Hepatocyte (in vitro differentiated cells): ENCODE results near the gene BCAR1. TPM values are rescaled to one million over a fixed set of nuclear protein-coding genes. Genes with fewer than 3 reads are reported as not detected.

ENCODE experiments used
- DNase-seq: peaks from one replicate; pipeline ENCODE4 v3.0.0-alpha.2; 2016; ENCODE audit warnings: low spot score
- H2AFZ ChIP-seq: fragments of 200-600 bp; sonication (generic); 2 replicates; pipeline ENCODE4 v1.6.0; 2016; ENCODE audit warnings: antibody characterized with exemption, mild to moderate bottlenecking
- H3K27ac ChIP-seq: fragments of 200-600 bp; sonication (generic); 2 replicates; pipeline ENCODE4 v1.5.1; 2016; ENCODE audit warnings: mild to moderate bottlenecking
- H3K27me3 ChIP-seq: fragments of 200-600 bp; sonication (generic); 2 replicates; pipeline ENCODE4 v1.6.1; 2016
- H3K36me3 ChIP-seq: fragments of 200-600 bp; sonication (generic); replicated peaks from 2 replicates; pipeline ENCODE4 v1.5.1; 2016; ENCODE audit warnings: low read depth; ENCODE audit not compliant: insufficient read depth
- H3K4me1 ChIP-seq: fragments of 200-600 bp; sonication (generic); 2 replicates; pipeline ENCODE4 v1.5.1; 2016; ENCODE audit warnings: mild to moderate bottlenecking, moderate library complexity; ENCODE audit not compliant: insufficient read depth
- H3K4me2 ChIP-seq: fragments of 200-600 bp; sonication (generic); 2 replicates; pipeline ENCODE4 v1.6.0; 2016
- H3K4me3 ChIP-seq: fragments of 200-600 bp; sonication (generic); 2 replicates; pipeline ENCODE4 v1.5.1; 2016; ENCODE audit warnings: mild to moderate bottlenecking
- H3K79me2 ChIP-seq: fragments of 200-600 bp; sonication (generic); 2 replicates; pipeline ENCODE4 v1.6.0; 2017; ENCODE audit warnings: mild to moderate bottlenecking
- H3K9me2 ChIP-seq: fragments of 200-600 bp; sonication (generic); replicated peaks from 2 replicates; pipeline ENCODE4 v1.6.0; 2017; ENCODE audit warnings: mild to moderate bottlenecking; ENCODE audit not compliant: insufficient read depth
- H3K9me3 ChIP-seq: fragments of 200-600 bp; sonication (generic); 2 replicates; pipeline ENCODE4 v1.5.1; 2016; ENCODE audit warnings: low read depth, mild to moderate bottlenecking
- H4K20me1 ChIP-seq: fragments of 200-600 bp; sonication (generic); 2 replicates; pipeline ENCODE4 v1.6.0; 2016; ENCODE audit warnings: mild to moderate bottlenecking; ENCODE audit not compliant: insufficient read depth, poor library complexity, severe bottlenecking
- EZH2 ChIP-seq: fragments of 200-600 bp; sonication (generic); IDR thresholded peaks from 2 replicates; pipeline ENCODE4 v1.6.1; 2016; ENCODE audit warnings: antibody characterized with exemption, mild to moderate bottlenecking, borderline replicate concordance
- EZH2phosphoT487 ChIP-seq: fragments of 200-600 bp; sonication (generic); IDR thresholded peaks from one replicate; pipeline ENCODE4 v1.6.1; 2018; ENCODE audit warnings: antibody characterized with exemption, mild to moderate bottlenecking, low read depth, moderate library complexity; ENCODE audit not compliant: unreplicated experiment, severe bottlenecking
- WGBS: methylation state at CpG from one replicate; pipeline ENCODE4 v1.1.6; 2016; ENCODE audit warnings: low lambda C conversion rate; ENCODE audit errors: missing lambda C conversion rate; 5-methylcytosine and 5-hydroxymethylcytosine counted together
- polyA plus RNA-seq: library from polyadenylated mRNA; unstranded; fragments of >200 nt; fragmentation: Nextera tagmentation; extraction: Ambion mirVana; gene quantifications from 2 replicates; pipeline ENCODE4 v1.2.1, GENCODE V29; 2016
- total RNA-seq: library from RNA; depleted of rRNA; stranded (reverse); fragments of >200 nt; gene quantifications from 2 replicates; pipeline ENCODE4 v1.2.3, GENCODE V29; 2014
- TF ChIP-seq, protein P1 (sequence below): fragments of 200-600 bp; sonication (generic); IDR thresholded peaks from 2 replicates; pipeline ENCODE4 v1.5.1; 2016; ENCODE audit warnings: antibody characterized with exemption, mild to moderate bottlenecking; ENCODE audit not compliant: poor library complexity

BCAR1 gene
- total and polyA plus RNA-seq, 2 experiments from 2014 or later: 77.3 to 112 TPM

DNA sequence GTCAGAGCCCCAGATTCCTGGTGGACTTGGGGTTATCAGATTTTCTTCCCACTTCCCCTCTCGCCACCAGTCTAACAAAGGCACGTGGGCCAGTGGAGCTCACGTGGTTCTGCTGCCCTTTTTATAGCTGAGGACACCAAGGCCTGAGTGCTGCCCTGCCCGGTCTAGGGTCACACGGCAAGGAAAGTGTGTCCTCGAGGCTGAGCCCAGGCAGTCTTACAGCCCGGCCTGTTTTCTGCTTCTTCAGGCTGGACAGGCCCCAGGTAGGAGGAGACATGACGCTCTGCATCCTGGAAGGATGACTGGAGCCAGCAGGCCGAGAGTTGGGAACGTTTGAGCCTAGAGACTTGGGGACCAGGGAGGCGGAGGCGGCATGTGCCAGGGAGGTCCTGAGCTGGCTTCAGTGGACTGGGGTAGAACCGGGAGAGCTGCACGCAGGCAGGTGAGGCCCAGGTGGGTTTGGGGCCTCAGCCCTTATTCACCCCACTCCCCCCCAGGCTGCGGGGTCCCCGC is 29.1 kb downstream of the BCAR1 start:
- Histone ChIP-seq H3K4me3 (no peak overlapping the region), H4K20me1 (no peaks in the 10 kb centered on the region), H2AFZ (no peak overlapping the region), H3K4me2 (no peak overlapping the region), H3K27ac (no peak overlapping the region), H3K27me3 (no peaks in the 10 kb centered on the region), H3K9me2 (no peaks in the 10 kb centered on the region), H3K4me1 (no peaks in the 10 kb centered on the region), H3K36me3 (no peaks in the 10 kb centered on the region), H3K79me2 (no peaks in the 10 kb centered on the region), H3K9me3 (no peaks in the 10 kb centered on the region)
- DNase-seq: no peak
- TF ChIP-seq EZH2 (no peak), EZH2phosphoT487 (no peak)
- TF ChIP-seq, protein P1, sequence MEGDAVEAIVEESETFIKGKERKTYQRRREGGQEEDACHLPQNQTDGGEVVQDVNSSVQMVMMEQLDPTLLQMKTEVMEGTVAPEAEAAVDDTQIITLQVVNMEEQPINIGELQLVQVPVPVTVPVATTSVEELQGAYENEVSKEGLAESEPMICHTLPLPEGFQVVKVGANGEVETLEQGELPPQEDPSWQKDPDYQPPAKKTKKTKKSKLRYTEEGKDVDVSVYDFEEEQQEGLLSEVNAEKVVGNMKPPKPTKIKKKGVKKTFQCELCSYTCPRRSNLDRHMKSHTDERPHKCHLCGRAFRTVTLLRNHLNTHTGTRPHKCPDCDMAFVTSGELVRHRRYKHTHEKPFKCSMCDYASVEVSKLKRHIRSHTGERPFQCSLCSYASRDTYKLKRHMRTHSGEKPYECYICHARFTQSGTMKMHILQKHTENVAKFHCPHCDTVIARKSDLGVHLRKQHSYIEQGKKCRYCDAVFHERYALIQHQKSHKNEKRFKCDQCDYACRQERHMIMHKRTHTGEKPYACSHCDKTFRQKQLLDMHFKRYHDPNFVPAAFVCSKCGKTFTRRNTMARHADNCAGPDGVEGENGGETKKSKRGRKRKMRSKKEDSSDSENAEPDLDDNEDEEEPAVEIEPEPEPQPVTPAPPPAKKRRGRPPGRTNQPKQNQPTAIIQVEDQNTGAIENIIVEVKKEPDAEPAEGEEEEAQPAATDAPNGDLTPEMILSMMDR: no peak
- WGBS: 88% methylated on average over 15 of the region's 16 CpGs

DNA sequence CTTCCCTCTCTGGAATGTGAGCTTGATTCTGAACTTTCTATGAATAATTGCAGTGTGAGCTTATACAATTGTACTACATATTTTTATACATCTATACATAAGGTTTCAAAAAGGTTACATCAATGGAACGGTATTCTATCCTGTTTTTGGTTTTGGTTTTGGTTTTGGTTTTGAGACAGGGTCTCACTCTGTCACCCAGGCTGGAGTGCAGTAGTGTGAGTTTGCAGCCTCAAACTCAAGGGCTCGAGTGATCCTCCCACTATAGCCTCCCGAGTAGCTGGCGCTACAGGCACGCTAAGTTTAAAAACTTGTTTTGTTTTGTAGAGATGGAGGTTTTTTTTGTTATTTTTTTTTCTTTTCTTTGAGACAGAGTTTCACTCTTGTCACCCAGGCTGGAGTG is 31.6 kb downstream of the BCAR1 start:
- TF ChIP-seq EZH2phosphoT487: no peak
- Histone ChIP-seq H3K36me3 (no peaks in the 10 kb centered on the region), H3K4me3 (no peak overlapping the region), H3K79me2 (no peaks in the 10 kb centered on the region), H3K9me3 (no peaks in the 10 kb centered on the region), H2AFZ (no peak overlapping the region), H3K27ac (no peak overlapping the region), H3K4me2 (no peak overlapping the region), H4K20me1 (no peaks in the 10 kb centered on the region), H3K9me2 (no peaks in the 10 kb centered on the region), H3K27me3 (no peaks in the 10 kb centered on the region), H3K4me1 (no peaks in the 10 kb centered on the region)
- WGBS: 95% methylated on average over 5 of the region's 5 CpGs
- no peak for DNase-seq

DNA sequence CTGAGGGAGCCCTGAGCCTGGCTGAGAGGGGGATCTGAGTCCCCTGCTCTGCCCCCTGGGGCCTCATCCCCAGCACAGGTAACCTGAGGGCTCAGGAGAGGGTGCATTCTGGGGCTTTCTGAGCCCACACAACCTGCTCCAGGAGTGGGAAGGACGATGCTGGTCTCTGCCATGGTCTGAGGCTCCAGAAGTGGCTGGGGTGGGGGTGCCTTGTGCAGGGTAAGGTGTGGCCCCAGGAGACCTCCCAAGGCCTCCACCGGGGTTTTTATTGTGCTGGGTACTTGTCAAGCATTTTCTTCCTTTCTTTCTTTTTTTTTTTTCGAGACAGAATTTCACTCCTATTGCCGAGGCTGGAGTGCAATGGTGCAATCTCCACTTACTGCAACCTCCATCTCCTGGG is 32.3 kb downstream of the BCAR1 start:
- Histone ChIP-seq H3K4me3 (no peak overlapping the region), H3K4me2 (no peak overlapping the region)

DNA sequence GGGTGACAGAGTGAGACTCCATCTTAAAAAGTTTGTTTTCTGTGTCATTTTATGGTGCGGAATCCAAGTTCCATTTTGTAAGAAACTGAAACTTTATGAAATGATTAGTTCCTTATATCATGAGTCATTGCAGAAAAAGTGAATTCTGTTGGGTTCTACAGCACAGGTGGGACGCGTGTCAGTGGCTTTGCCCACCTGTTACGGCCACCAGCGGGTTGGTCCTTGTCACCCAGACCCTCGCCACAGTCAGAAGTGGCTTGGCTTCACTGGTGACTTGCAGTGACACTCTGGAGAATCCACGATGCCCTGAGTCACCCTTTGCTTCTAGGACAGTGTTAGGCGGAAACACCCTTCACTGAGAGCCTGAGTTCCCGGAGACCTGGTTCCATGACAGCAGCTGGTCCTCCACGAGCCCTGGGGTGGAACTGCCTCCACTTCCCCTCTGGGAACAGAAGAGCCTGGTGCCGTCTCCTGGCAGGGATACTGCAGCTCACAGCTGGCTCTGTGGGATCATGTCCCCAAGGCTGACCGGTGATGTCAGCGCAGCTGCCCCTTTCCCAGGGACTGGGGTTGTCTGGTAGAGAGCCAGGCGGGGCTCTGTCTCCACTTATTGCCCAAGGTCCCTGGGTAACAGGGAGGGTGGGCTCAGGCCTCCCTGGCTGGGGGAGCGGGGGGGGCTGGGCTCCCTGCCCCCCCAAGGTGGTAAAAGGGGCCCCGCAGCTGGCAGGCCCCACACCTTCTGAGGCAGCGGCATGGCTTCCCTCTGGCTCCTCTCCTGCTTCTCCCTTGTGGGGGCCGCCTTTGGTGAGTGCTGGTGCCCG is 33.0 kb downstream of the BCAR1 start, which contains the start of gene CTRB1:
Gene CTRB1, plus strand, starts transcription at position 733 of the 821 bp plus-strand sequence. Its CDS starts 20 bp downstream, at position 753.
- no peaks in the 10 kb centered on the region for H3K9me3 ChIP-seq
- no peak within 1 kb of the TSS for H3K4me3 ChIP-seq
- 91% methylated on average over 17 of the region's 19 CpGs for WGBS
- H3K9me2 ChIP-seq: no peaks in the 10 kb centered on the region
- no peaks in the 10 kb centered on the region for H3K36me3 ChIP-seq
- no peaks in the 10 kb centered on the region for H3K27me3 ChIP-seq
- no peaks in the 10 kb centered on the region for H3K4me1 ChIP-seq
- H3K79me2 ChIP-seq: no peaks in the 10 kb centered on the region
- H3K4me2 ChIP-seq: no peak within 1 kb of the TSS
- no peak within 1 kb of the TSS for H2AFZ ChIP-seq
- no peaks in the 10 kb centered on the region for H4K20me1 ChIP-seq
- TF ChIP-seq EZH2 (no peak), EZH2phosphoT487 (no peak)
- TF ChIP-seq, protein P1: no peak
- H3K27ac ChIP-seq: no peak within 1 kb of the TSS
- peak; percentile 4 for DNase-seq

More for the DNA sequence above, 32.3 kb downstream of the BCAR1 start:
- no peaks in the 10 kb centered on the region for H3K4me1 ChIP-seq
- H4K20me1 ChIP-seq: no peaks in the 10 kb centered on the region
- DNase-seq: peak; percentile 3
- H3K27me3 ChIP-seq: no peaks in the 10 kb centered on the region
- H3K36me3 ChIP-seq: no peaks in the 10 kb centered on the region
- H2AFZ ChIP-seq: no peak overlapping the region
- no peaks in the 10 kb centered on the region for H3K9me2 ChIP-seq
- 92% methylated on average over 4 of the region's 4 CpGs for WGBS
- no peak overlapping the region for H3K27ac ChIP-seq
- H3K79me2 ChIP-seq: no peaks in the 10 kb centered on the region
- no peaks in the 10 kb centered on the region for H3K9me3 ChIP-seq
- TF ChIP-seq, protein P1: no peak
- TF ChIP-seq EZH2phosphoT487 (no peak), EZH2 (no peak)
